Fibroblast of the conjunctiva (primary cell): ENCODE data around the gene ARTN.

Experiments
- DNase-seq: peaks from one replicate; pipeline ENCODE4 v3.0.0-alpha.2; 2010; ENCODE audit warnings: low read depth

The ARTN gene

GRCh38 chr1:43970911-43971310 lies 37.3 kb downstream of the ARTN start:
- no peak for DNase-seq

DNA sequence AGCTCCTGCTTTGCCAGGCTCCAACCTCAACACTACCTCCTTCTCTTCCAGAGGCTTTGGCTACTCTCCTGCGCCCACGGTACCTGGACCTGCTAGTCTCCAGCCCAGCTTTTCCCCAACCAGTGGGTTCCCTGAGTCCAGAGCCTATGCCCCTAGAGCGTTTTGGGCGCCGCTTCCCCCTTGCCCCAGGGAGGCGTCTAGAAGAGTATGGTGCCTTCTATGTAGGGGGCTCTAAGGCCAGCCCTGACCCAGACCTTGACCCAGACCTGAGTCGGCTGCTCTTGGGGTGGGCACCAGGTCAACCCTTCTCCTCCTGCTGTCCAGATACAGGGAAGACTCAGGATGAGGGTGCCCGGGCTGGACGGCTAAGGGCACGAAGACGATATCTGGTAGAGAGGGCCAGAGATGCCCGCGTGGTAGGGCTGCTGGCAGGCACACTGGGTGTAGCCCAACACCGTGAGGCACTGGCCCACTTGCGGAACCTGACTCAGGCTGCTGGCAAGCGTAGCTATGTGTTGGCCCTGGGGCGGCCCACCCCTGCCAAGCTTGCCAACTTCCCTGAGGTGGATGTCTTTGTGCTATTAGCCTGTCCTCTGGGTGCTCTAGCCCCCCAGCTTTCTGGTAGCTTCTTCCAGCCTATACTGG lies 37.9 kb downstream of the ARTN start:
- DNase-seq, result no peak

GRCh38 chr1:43973981-43974442 lies 40.4 kb downstream of the ARTN start:
- no peak for DNase-seq

DNA sequence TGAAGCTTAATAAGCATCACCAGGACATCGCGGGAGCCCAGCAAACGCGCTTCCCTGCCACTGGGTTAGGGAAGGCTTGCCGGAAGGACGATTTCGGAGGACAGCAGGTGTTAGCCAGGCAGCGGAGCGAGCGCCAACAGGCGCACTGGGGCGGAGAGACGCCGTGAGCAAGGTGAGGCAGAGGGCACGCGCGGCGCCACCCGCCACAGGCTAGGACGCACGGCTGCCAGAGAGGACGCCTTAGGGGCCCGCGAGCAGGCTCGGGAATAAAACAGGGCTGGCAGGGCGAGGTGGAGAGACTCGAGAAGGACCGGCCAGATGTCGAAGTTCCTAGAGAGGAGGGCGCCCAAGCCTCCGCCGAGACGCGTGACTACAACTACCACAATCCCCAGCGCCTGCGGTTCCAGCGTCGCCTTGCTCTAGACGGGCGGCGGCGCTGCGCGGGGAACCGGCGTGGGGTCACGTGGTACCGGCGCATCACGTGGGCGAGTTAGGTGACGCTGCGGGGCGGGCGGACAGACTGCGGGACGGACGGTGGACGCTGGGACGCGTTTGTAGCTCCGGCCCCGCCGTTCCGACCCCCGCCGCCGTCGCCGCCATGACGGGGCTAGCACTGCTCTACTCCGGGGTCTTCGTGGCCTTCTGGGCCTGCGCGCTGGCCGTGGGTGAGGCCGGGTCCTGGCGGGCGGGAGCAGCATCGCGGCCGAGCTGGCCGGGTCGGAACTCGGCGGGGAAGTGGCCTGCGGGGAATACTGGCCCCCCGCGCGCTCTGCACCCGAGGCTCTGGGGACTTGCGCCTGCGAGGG lies 41.0 kb downstream of the ARTN start, which contains the start of gene ATP6V0B:
ATP6V0B (plus strand) TSS at position 518 of the 806 bp plus-strand sequence; CDS start at position 599, 81 bp downstream.
- DNase-seq, result peak; percentile 83

- DNase-seq, result no peak
These were observed 41.8 kb downstream of the ARTN start for GRCh38 chr1:43975249-43975961.

GRCh38 chr1:43976045-43976444 lies 42.4 kb downstream of the ARTN start:
- DNase-seq, result no peak

GRCh38 chr1:43976890-43977289 lies 43.3 kb downstream of the ARTN start:
- DNase-seq, result no peak

DNA sequence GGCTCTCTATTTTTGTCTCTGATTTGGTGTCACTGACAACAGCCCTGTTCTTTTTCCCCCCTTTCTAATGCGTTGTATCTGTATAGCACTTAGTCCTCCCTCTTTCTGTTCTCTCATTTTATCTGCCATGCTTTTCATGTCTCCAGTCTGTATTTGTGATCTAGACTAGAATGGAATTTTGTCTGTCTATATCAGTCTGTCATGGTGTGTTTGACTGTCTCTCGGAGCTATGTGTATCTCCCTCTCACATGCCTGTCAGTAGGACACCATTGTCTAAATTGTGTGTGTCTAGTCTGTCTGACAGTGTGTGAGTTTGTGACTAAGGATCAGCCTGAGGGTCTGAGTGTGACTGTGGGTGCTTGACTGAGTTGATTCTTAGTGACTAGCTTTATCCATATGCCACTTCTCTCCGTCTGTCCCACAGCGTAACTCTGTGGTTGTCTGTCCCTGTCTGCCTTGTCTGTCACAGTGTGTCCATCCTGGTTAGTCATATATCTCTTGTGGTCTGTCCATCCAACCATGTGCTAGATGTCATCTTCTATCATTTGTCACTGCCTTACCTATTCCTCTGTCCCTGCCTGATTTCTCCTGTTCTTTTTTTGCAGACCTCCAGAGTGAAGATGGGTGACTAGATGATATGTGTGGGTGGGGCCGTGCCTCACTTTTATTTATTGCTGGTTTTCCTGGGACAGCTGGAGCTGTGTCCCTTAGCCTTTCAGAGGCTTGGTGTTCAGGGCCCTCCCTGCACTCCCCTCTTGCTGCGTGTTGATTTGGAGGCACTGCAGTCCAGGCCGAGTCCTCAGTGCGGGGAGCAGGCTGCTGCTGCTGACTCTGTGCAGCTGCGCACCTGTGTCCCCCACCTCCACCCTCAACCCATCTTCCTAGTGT lies 44.0 kb downstream of the ARTN start:
- no peak for DNase-seq

DNA sequence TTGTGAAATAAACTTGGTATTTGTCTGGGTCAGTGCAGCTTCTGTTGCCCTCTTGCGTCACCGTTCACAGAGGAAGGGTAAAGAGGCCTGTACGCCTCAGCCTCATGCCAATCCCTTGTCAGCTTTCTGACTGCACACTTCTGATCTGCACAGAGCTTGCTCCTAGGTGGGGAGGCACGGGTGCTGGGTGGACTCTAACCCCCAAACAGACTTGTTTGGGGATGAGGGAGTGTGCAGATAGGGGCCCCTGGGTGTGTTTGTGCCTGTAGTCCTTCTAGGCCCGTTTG lies 44.6 kb downstream of the ARTN start:
- DNase-seq, result no peak

GRCh38 chr1:43978551-43979260 lies 45.1 kb downstream of the ARTN start, which contains the start of gene B4GALT2:
Gene B4GALT2, plus strand, starts transcription at chr1:43979210. Its CDS starts 1,951 bp downstream, at chr1:43981161.
- no peak for DNase-seq

DNA sequence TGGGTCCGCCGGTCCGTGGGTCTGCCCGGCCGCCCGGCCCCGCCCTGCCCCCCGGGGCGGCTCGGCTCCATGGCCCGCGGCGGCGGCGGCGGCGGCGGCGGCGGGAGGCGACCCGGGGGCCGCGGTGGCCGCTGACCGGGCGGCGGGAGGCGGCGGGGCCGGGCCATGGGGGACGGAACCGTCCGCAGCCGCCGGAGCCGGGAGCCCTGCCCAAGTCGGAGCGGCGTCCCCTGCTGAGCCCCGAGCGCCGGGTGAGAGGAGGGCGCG lies 45.6 kb downstream of the ARTN start:
- no peak for DNase-seq

- no peak for DNase-seq
These were observed 46.1 kb downstream of the ARTN start for GRCh38 chr1:43979528-43980254.

DNA sequence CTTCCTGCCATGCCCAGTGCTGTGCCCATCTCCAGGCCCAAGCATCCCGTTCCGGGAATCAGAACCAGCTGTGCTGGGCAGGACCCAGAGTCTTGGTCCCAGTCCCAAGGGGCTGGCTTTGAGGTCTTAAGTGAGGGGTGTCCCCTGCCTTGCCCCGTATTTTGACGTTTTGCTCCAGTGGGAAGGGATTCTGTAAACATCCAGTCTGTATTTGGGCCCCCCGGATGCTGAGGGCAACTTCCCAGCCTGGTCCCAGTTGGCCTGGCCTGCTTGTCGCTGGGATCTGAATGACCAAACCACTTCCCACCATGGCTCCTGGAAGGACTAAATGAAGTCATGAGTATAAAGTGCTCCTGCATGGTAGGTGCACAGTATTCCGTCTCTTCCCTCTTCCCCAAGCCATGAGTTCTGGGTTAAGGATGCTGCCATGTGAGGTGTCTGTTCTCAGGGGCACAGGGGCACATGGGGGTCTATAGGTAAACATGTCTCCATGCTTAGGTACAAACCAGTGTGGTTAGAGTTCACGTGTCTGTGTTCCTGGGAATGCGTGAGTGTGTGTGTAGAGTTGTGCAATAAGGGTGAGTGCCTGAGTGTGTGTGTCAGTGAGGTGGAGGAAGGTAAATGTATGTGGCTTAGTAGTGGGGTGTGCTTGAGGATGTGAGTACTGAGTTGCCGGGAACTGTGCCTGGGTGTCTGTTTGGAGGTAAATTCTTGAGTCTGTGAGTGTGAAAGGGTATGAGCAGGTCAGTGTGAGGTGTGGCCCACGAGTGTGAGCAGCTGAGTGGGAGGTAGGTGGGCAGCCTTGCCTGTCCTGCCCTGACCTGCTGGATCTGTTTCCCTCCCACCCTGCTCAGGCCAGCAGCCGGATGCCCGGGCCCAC lies 46.9 kb downstream of the ARTN start:
- no peak for DNase-seq

DNA sequence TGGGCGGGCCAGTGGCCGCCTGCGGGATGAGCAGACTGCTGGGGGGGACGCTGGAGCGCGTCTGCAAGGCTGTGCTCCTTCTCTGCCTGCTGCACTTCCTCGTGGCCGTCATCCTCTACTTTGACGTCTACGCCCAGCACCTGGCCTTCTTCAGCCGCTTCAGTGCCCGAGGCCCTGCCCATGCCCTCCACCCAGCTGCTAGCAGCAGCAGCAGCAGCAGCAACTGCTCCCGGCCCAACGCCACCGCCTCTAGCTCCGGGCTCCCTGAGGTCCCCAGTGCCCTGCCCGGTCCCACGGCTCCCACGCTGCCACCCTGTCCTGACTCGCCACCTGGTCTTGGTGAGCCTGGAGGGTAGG lies 47.5 kb downstream of the ARTN start:
- no peak for DNase-seq

DNA sequence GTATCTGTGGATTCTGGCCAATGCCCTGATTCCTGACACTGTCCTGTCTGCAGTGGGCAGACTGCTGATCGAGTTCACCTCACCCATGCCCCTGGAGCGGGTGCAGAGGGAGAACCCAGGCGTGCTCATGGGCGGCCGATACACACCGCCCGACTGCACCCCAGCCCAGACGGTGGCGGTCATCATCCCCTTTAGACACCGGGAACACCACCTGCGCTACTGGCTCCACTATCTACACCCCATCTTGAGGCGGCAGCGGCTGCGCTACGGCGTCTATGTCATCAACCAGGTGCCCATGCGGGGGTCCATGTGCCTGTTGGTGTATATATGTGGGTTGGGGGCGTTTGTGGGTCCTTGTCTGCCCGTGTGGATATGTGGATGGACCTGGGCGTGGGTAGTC lies 48.0 kb downstream of the ARTN start:
- DNase-seq, result no peak

DNA sequence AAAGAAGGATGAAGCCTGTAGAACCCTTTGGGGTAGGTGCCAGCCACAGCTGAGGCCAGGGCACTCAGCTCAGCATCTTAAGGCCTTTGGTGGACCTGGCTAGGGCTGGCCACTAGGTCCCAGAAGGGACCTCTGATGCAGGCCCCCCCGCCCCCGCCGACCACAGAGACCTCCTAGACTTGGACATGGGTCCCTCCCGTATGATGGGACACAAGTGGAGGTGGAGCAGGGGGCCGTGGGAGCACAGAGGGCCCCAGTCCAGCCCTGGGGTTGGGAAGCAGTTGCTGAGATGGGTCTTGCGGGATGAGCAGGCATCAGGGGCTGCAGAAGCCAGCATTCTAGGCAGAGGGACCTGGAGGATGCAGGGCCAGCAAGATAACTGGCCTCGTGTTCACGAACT lies 48.6 kb downstream of the ARTN start:
- no peak for DNase-seq

DNA sequence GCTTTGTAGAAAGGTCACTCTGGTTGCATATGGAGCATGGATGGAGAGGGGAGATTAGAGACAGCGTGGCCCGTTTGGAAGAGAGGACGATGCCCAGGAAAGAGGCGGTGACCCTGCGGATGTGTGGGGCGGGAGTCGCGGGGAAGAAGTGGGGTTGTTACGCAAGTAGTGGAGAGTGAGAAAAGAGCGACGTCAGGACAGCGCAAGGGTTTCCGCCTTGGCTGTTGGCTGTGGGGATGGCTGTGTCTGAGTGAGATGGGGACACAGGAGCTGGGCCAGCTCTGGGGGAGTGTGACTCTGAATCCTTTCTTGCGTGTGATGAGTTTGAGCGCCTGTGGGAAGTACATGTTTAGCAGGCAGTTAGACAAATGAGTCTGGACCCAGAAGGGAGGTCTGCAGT lies 49.2 kb downstream of the ARTN start:
- no peak for DNase-seq

DNA sequence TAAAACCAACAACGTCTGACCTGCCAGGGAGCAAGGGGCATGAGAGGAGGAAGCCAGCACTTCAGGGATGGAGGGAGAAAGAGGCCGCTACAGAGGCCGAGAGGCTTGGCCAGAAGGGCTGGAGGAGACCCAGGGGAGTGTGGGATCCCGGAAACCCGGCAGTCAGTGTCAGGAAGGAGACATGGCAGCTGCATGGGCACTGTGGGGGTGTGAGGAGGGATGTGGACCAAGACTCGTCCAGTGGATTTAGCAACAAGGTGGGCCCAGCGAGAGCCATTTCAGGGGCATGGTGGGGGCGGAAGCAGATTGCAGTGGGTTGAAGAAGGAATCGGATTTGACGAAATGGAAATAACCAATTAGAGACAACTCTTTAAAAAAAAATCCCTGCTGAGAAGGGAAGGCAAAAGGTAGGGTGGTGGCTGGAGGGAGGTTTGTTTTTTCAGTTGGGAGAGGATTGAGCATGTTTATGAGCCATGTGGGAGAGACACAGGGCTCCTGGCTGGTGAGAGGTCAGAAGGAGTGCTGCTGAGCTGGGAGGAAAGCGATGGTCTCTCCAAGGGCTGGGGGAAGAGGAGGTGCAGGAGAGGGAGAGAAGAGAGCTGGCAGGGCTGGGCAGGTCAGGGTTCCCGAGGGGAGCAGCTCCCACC lies 49.8 kb downstream of the ARTN start:
- no peak for DNase-seq

- DNase-seq, result no peak
These were observed 51.3 kb downstream of the ARTN start for GRCh38 chr1:43984855-43985254.
